Measurements from ENCODE around the gene OR1I1.
A peak's percentile ranks its signal among the peaks of the same experiment; 100 is the strongest.
"Not testable (repeated sequence)": the region's sequence is repeated elsewhere in the genome, so short reads cannot be mapped to it uniquely, and the experiment has no call there.

The OR1I1 gene

GRCh38 chr19:15047680-15048079 lies 34.3 kb upstream of the OR1I1 start:
- H3K27ac ChIP-seq, result no peak overlapping the region
- TF ChIP-seq CTCF (IDR thresholded peaks at IDR 0.05) (no peak), ZFX (IDR thresholded peaks at IDR 0.05; ENCODE audit: borderline replicate concordance) (no peak)

- H3K27ac ChIP-seq, result no peak overlapping the region
- TF ChIP-seq CTCF (IDR thresholded peaks at IDR 0.05), result no peak
- TF ChIP-seq ZFX (IDR thresholded peaks at IDR 0.05; ENCODE audit: borderline replicate concordance), result no peak
Observed at GRCh38 chr19:15048128-15048527, 33.9 kb upstream of the OR1I1 start.

- TF ChIP-seq ZFX (IDR thresholded peaks at IDR 0.05; ENCODE audit: borderline replicate concordance) (no peak), CTCF (IDR thresholded peaks at IDR 0.05) (no peak)
- H3K27ac ChIP-seq, result no peak within 1 kb of the TSS
Observed at GRCh38 chr19:15048885-15049541, 33.0 kb upstream of the OR1I1 start, which contains the start of gene CASP14. TSS of gene CASP14 (plus strand) at chr19:15049480. CDS start at chr19:15052252, 2,772 bp downstream.

- no peak for TF ChIP-seq ZFX (IDR thresholded peaks at IDR 0.05; ENCODE audit: borderline replicate concordance)
- TF ChIP-seq CTCF (IDR thresholded peaks at IDR 0.05), result no peak
- H3K27ac ChIP-seq, result no peak overlapping the region
Observed at GRCh38 chr19:15050639-15051038, 31.4 kb upstream of the OR1I1 start.

GRCh38 chr19:15062036-15062435 lies 20.0 kb upstream of the OR1I1 start:
- H3K27ac ChIP-seq, result no peak overlapping the region
- no peak for TF ChIP-seq CTCF (IDR thresholded peaks at IDR 0.05)
- no peak for TF ChIP-seq ZFX (IDR thresholded peaks at IDR 0.05; ENCODE audit: borderline replicate concordance)

- not testable (repeated sequence) for H3K27ac ChIP-seq
Observed at GRCh38 chr19:15070386-15070785, 11.6 kb upstream of the OR1I1 start.

GRCh38 chr19:15072930-15073647 lies 8.9 kb upstream of the OR1I1 start:
- no peak overlapping the region for H3K27ac ChIP-seq
- TF ChIP-seq CTCF (IDR thresholded peaks at IDR 0.05) (peak; percentile 20; the same call in 1 of the 2 replicates), ZFX (IDR thresholded peaks at IDR 0.05; ENCODE audit: borderline replicate concordance) (no peak)
